A673 (cell line): ENCODE data around the gene URAD. TPM values are rescaled to one million over a fixed set of nuclear protein-coding genes. Genes with fewer than 3 reads are reported as not detected.

Experiments used
- BruUV-seq: library from RNA; stranded (reverse); fragments of 400-500 nt; replicated peaks from 2 replicates; lab custom pipeline; 2021; lab: Mats Ljungman, UMichigan
- CTCF ChIA-PET: fragments of 300-600 bp; sonication (Branson Sonifier 250); formaldehyde crosslinking; loops from one replicate; lab custom pipeline; 2022; ENCODE audit warnings: antibody characterized with exemption; lab: Charles Lee
- POLR2A ChIA-PET: fragments of 300-600 bp; sonication (Branson Sonifier 250); formaldehyde crosslinking; loops from one replicate; lab custom pipeline; 2022; ENCODE audit warnings: antibody characterized with exemption; ENCODE audit not compliant: low non-redundant PET; lab: Charles Lee
- DNase-seq: peaks from one replicate; pipeline ENCODE4 v3.0.0-alpha.2; 2015; ENCODE audit warnings: low spot score
- H3K27ac ChIP-seq: fragments of 200-600 bp; sonication (generic); 2 replicates; pipeline ENCODE4 v1.5.1; 2016; ENCODE audit warnings: mixed run types, low read depth, mild to moderate bottlenecking, mixed read lengths, antibody characterized with exemption, low read length; ENCODE audit not compliant: poor library complexity, severe bottlenecking
- H3K27me3 ChIP-seq: fragments of 200-600 bp; sonication (generic); replicated peaks from 2 replicates; pipeline ENCODE4 v1.6.1; 2017; ENCODE audit warnings: mixed run types, low read depth, mild to moderate bottlenecking, mixed read lengths, antibody characterized with exemption, low read length; ENCODE audit not compliant: insufficient read depth, poor library complexity
- H3K36me3 ChIP-seq: fragments of 200-600 bp; sonication (generic); 2 replicates; pipeline ENCODE4 v1.6.1; 2016; ENCODE audit warnings: mixed run types, mild to moderate bottlenecking, mixed read lengths, antibody characterized with exemption, low read length; ENCODE audit not compliant: insufficient read depth, poor library complexity, severe bottlenecking
- H3K4me1 ChIP-seq: fragments of 200-600 bp; sonication (generic); 2 replicates; pipeline ENCODE4 v1.6.1; 2017; ENCODE audit warnings: mixed run types, mild to moderate bottlenecking, mixed read lengths, antibody characterized with exemption, low read length; ENCODE audit not compliant: insufficient read depth, poor library complexity, severe bottlenecking
- H3K4me3 ChIP-seq: fragments of 200-600 bp; sonication (generic); 2 replicates; pipeline ENCODE4 v1.5.1; 2016; ENCODE audit warnings: low read depth, mixed run types, mild to moderate bottlenecking, mixed read lengths, low read length; ENCODE audit not compliant: poor library complexity, severe bottlenecking
- H3K9me3 ChIP-seq: fragments of 200-600 bp; sonication (generic); 2 replicates; pipeline ENCODE4 v1.6.1; 2016; ENCODE audit warnings: mixed run types, low read depth, mild to moderate bottlenecking, mixed read lengths, antibody characterized with exemption, low read length; ENCODE audit not compliant: poor library complexity, severe bottlenecking
- CTCF ChIP-seq: fragments of 300-800, 200-600 bp; sonication (generic); conservative IDR thresholded peaks from 2 replicates; pipeline ENCODE4 v1.5.1; 2017; ENCODE audit warnings: low read depth, mild to moderate bottlenecking, antibody characterized with exemption, low read length, moderate library complexity, mixed read lengths
- EZH2 ChIP-seq: fragments of 200-600 bp; sonication (generic); IDR thresholded peaks from 2 replicates; pipeline ENCODE4 v1.6.1; 2017; ENCODE audit warnings: borderline replicate concordance, low read depth, mild to moderate bottlenecking, mixed read lengths, antibody characterized with exemption, low read length; ENCODE audit not compliant: poor library complexity, severe bottlenecking
- intact Hi-C: fragments of 100-400 bp; cut with micrococcal nuclease; formaldehyde crosslinking; loops from one replicate; pipeline ENCODE4 v1.10.0; 2022; ENCODE audit not compliant: unreplicated experiment
- total RNA-seq: library from RNA; stranded (reverse); gene quantifications from 2 replicates; pipeline ENCODE4 v1.2.3, GENCODE V29; 2021

The URAD gene
- total RNA-seq, 1 experiment from 2014 or later: not detected

- peaks cover 11% of the 10 kb centered on the region for H3K4me1 ChIP-seq
- no peak for DNase-seq
- no peaks in the 10 kb centered on the region for H3K9me3 ChIP-seq
- POLR2A ChIA-PET: no interaction called here
- H3K27me3 ChIP-seq: peaks cover 92% of the 10 kb centered on the region
- CTCF ChIA-PET: interaction anchor here (0.6 kb wide), 2 partner anchors 19 to 623 kb away, joined by 3 to 8 read pairs; no protein-coding TSS in a partner anchor
- H3K36me3 ChIP-seq: no peaks in the 10 kb centered on the region
- H3K27ac ChIP-seq: no peak overlapping the region
- intact Hi-C loops: no loop called here
- TF ChIP-seq EZH2: no peak
- H3K4me3 ChIP-seq: no peak overlapping the region
- BruUV-seq: no TSS peak
These were observed 26.2 kb downstream of the URAD start for GRCh38 chr13:27962128-27962841.

- TF ChIP-seq EZH2: peak; percentile 12
- no peak for TF ChIP-seq CTCF
- H3K27ac ChIP-seq: no peak overlapping the region
- DNase-seq: no peak
- no peaks in the 10 kb centered on the region for H3K9me3 ChIP-seq
- POLR2A ChIA-PET: no interaction called here
- CTCF ChIA-PET: interaction anchor here (0.6 kb wide), 2 partner anchors 18 to 623 kb away, joined by 3 to 8 read pairs; no protein-coding TSS in a partner anchor
- peak overlapping the region; percentile 38 for H3K4me3 ChIP-seq
- no TSS peak for BruUV-seq
- peaks cover 11% of the 10 kb centered on the region for H3K4me1 ChIP-seq
- no peaks in the 10 kb centered on the region for H3K36me3 ChIP-seq
- intact Hi-C loops: no loop called here
- peaks cover 92% of the 10 kb centered on the region for H3K27me3 ChIP-seq
These were observed 27.0 kb downstream of the URAD start for GRCh38 chr13:27961227-27962085.

- Histone ChIP-seq H3K36me3 (no peaks in the 10 kb centered on the region), H3K4me3 (peak overlapping the region; percentile 38), H3K27ac (no peak overlapping the region), H3K27me3 (peaks cover 91% of the 10 kb centered on the region), H3K4me1 (peaks cover 11% of the 10 kb centered on the region), H3K9me3 (no peaks in the 10 kb centered on the region)
- DNase-seq: peak; percentile 37
- TF ChIP-seq CTCF (peak; percentile 71), EZH2 (peak; percentile 53)
- POLR2A ChIA-PET: no interaction called here
- no TSS peak for BruUV-seq
- CTCF ChIA-PET: no interaction called here
- intact Hi-C loops: no loop called here
These were observed 27.9 kb downstream of the URAD start for GRCh38 chr13:27960362-27961226.
